NCI-H526 (cell line): ENCODE measurements around the gene UBE2U.

ENCODE experiments used
- DNase-seq, 2 experiments: peaks; one replicate each; lab custom pipeline; 2025; lab: John Stamatoyannopoulos, UW

UBE2U gene, protein sequence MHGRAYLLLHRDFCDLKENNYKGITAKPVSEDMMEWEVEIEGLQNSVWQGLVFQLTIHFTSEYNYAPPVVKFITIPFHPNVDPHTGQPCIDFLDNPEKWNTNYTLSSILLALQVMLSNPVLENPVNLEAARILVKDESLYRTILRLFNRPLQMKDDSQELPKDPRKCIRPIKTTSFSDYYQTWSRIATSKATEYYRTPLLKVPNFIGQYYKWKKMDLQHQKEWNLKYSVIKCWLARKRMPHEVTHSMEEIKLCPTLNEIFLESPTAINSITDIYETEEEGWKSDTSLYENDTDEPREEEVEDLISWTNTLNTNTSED

DNA sequence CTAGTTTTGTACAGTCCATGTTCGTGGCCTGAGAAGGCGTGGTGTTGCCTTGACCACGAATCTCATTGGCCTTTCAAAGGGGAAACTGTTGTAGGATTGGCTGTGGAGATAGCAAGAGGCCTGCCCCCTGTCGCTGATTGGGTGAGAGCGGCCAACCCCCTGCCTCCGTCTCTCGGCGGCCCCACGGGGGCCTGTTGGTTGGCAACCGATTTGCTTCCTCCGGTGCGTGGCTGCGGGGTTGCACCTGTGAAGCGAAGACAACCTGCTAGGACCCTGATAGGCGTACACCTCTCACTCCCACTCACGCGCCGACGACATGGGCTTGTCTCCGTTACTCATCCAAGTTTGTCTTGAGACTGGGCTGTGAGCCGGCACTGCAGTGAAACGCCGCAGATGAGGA is at the start of gene UBE2U:
TSS of gene UBE2U (plus strand) at position 204 of the 400 bp plus-strand sequence. CDS start 428 bp downstream, outside the sequence.
- no peak for DNase-seq

DNA sequence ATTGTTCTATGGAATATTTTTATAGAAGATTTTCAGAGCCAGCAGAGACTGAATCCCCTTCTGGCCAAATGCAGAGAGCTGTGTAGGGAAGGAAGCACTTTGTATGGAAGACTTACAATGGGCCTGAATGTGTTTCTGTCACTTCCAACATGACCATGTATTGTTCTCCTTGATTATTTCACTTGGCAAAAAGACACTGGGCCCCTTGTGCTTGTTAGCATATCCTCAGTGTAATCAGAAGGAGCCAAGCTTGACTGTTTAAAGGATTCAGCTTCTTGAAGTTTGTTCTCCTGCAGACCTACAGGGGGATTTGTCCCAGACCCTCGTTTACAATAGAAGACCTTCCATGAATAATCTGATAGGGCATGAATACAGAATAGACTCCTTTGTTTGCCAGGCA is 48.1 kb upstream of the UBE2U start:
- no peak for DNase-seq

DNA sequence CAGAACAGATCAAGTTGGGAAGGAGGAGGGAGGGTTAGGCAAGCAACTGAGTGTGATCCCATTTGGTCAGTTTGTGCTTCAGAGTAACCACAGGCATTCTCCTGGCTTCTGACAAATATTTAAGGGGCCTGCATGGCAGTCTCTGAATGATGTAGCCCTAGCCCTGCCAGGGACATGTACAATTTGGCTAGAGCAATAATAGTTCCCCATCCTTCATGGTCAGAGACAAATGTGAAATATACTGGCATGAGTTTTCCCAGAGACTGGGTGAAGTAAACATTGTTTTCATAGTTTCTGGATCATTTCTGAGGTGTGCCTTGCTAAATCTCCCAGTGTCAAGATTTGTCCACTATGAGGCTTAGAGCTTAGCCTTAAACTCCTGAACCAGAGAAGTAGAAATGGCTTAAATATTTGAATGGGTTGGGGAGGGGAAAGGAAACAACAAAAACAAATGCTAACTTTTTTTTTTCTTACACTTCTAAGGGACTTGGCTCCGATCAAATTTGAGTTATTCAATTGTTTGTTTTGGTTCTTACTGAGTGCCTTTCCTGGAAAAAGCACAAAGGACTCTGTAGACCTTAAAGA is 42.0 kb upstream of the UBE2U start:
- DNase-seq = no peak

DNA sequence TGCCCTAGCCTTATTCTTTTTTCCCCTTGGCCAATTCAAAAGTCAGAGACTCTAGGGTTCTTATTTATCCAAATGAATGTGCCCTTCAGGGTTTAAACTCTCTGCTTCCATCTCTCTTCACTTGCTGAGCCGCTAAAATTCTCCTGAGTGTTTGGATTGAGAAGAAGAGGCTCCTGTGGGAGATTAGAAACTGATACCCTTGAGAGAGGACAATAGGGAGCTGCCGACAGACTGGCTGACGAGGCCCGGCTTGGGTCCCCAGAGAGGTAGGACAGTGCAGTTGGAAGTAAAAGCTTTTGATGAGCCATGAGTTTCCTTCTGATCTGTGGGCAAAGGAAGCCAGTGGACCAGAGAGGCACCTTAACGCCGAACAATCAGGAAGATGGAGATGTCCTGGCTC is 41.3 kb upstream of the UBE2U start:
- DNase-seq = no peak

DNA sequence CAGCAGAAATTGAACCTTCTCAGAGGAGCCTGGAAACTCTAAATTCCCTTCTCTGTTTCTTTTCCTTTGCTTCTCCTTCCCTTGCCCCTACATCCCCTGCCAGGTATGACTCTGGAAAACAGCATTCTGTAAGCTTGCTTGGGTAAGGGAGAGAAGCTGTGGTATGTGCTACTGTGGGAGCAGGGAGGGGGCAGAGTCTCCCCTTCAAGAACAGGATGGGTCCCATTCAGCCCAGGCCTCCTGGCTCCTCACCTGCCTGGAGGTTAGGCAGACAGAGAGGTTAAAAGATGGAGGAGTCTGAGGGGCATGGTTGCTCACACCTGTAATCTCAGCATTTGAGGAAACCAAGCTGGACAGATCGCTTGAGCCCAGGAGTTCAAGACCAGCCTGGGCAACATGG is 40.6 kb upstream of the UBE2U start:
- no peak for DNase-seq

DNA sequence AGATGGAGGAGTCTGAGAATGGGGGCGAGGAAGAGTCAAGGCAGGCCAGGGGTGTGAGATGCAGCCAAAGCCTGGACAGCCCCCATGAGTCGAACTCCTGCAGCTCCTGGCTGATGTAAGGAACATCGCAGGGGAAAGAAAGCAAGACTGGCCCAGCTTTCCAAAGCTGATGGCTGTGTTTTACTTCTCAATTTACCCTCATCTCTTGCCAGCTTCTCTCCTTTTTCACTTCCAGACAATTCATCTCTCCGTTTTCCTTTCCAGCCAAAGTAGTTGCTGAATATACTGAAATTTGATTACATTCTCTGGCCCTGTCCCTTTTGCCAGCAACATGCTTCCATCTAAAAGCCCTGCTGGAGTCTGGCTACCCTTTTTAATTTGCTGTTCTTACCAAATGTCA is 40.0 kb upstream of the UBE2U start:
- DNase-seq = no peak

DNA sequence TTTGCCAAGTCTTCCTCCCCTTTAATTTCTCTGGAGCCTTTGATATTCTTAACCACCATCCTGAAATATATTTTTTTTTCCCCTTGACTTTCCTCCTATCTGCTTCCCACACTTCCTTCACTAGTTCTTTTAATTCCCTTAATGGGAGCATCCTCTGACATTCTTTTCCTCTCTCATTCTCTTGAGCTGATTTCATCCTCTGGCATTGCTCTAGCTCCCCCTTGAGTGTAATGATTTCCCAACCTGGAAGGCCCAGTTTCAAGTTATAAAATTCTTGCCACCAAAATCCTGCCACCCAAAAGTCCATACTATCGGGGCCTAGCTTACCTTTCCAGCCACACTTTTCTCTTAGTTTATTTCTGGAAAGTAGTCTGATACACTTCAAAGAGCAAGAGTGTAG is 39.5 kb upstream of the UBE2U start:
- peak in 1 of 2 experiments; percentile 32 for DNase-seq

DNA sequence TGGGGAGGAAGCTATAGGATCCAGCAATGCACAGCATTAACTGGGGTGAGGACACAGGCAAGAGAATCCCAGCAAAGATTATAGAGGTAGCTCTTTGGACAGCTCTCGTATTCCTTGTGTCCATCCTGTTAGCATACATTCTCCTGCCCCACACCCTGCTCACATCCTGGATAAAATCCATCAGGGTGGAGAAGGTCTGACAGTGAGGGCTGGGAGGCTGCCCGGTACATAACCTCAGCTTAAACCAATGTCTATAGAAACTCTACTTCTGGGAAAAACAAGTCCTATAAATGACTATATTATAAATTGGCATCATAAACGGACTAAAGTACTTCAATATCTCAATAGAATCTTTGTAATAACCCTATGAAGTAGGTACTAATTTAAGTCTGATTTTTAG is 36.8 kb upstream of the UBE2U start:
- DNase-seq = no peak

DNA sequence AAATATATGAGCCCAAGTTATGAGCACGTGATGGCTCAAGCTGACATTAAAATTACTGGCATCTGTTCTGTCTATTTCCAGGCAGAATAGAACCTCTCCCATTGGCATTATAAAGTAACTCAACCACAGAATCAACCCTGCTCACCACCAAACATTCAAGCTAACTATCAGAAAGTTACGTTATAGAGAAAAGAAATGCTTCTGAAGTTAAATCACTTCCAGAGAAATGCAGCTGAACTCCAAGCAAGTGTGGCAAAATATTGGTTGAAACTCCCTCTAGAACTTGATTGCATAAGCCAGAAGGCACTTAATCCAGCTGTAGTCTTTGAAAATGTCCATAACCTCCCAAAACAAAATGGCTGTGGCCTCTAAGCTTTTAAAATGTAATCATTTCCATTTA is 36.2 kb upstream of the UBE2U start:
- DNase-seq = no peak

DNA sequence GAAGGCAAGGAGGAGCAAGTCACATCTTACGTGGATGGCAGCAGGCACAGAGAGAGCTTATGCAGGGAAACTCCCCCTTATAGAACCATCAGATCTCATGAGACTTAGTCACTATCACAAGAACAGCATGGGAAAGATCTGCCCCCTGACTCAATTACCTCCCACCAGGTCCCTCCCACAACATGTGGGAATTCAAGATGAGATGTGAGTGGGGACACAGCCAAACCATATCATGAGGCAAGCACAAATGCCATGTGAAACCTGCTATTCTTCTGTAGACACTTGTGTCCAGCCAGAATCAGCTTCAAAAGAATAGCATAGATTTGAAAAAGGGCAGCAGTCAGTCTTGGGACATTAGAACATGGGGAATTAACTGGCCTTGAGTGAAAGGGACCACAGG is 32.2 kb upstream of the UBE2U start:
- no peak for DNase-seq

DNA sequence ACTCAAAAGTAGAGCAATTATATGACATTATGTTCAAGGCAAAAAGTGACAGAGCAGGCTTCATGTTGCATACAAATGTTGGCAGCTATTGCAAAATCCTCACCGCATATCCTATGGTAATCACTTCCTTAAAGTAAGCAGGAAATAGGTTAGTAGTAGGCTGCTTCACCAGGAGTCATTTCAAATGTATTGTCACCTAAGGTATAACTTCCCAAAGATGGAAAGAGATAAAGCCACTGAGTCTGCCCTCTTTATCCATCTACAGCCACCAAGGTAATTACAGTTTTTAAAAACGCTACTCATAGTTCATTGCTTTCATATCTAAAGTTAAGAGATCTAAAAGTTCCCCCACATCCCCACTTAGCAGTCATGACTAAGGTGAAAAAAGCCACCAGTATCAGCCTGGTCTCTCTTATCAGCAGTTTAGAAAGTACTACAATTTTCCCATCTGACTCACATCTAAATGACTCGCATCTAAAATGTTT is 31.6 kb upstream of the UBE2U start:
- no peak for DNase-seq

DNA sequence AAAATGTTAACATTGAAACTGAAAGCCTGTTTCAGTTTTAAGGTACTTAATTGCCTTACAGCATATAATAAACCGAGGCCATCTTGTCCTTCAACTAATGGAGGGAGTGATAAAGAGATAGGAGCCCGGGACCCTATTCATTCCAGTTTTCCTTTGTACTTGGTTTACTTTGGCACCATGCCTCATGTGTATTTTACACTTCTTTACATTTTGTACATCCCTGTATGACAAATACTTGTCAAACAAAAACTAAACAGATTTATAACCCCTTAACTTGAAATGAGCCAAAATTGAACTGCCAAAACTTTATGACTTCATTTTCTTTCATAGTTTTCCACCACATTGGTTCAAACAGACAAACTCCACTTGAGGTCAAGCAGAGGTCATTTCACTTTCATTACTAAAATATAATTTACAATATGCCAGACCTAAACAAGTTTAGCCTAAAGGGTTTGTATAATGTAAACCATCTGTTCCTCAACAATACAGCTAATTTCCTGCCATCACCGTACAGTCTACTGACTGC is 30.9 kb upstream of the UBE2U start:
- DNase-seq = no peak

DNA sequence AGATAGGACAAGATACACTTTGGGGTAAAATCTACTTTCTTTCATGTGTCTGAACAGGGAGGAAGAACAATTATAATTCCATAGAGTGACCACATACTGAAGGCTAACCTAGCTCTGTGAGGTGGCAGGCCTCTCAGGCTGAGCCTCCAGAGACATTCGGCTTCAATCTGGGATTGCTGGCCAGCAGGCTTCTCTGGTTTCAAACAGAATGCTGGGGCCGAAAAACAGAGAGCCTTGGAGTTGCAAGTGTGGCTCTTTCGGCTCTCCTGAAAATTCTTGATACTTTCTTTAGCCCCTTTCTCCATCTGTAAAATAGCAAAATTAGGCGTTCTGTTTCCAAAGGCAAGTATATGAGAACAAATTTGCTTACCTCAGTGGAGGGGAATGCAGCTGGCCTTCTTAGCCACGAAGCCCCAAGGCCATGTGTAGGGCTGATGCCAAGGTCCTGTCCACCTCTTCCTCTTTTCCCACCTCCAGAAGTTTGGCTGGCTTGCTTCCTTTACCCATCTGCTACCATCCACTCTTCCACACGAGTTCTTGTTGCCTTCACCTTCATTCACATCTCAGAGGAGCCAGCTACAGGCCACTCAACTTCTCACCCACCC is 30.0 kb upstream of the UBE2U start:
- no peak for DNase-seq

DNA sequence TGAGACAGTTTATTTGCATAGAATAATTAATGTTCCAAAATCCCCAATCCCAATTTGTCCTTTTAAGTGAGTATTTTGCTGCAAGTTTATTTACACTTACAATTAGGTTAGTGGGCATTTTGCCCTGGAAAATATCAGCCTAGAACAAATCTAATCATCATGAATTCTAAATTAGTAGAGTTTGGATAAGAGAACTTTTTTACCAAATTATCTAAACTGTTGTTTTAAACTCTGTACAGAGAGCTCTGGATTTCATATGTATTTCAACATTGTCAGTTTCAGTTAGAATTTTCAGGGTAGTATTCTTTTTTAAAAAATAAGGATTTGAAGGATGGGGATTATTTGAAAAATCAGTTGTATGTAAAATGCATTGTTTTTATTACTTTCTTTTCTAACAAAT is 27.8 kb upstream of the UBE2U start:
- no peak for DNase-seq

DNA sequence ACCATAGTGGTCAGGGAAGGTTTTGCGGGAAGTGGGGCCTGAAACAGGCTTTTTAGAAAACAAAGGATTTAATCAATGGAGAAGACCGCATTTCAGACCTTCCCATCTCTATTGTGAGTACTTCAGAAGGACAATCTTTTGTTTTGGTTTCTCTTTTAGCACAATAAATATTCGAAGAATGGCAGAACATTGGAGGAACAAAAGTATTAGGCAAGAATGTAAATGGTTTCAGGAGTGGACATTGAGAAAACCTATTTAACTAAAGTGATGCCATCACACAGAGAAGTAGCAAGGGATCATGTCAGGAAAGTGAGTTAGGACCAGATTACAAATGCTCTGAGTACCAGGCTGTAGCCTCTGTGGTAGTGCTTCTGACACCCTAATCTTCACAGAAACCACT is 26.8 kb upstream of the UBE2U start:
- DNase-seq = no peak

DNA sequence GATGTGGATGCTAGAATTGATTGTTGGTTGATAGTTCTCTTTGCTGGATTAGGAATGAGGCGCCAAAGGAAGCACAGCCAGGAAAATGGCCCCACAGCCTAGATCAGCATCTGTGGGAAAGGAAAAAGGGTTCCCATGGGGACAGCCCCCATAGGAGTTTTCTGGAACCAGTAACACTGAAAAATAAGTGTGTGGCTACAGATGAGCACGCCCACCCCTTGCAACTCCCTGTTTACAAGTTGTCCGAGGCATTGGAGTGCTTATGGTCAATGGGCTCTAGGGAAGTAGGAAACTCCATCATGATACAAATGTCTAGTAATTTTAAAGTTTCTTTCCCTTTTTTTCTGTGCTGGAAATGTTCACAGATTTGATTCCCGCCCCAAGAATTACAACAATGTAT is 23.8 kb upstream of the UBE2U start:
- no peak for DNase-seq

DNA sequence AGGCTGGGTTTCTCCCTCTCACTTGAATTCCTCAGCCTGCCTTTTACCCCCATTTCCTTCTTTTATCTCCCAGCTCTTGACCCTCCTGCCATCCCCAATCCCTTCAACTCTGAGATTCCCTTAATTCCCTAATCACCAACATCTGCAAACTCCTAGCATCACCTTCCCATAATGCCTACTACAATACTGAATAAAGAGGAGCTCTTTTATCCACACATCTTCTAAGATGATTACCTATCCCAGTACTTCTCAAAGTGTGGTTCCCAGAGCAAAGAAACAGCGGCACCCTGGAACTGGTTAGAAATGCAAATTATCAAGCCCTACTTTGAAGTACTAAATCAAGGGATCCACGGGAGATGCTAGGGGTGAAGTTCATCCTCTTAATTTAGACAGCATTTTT is 21.2 kb upstream of the UBE2U start:
- DNase-seq = no peak

DNA sequence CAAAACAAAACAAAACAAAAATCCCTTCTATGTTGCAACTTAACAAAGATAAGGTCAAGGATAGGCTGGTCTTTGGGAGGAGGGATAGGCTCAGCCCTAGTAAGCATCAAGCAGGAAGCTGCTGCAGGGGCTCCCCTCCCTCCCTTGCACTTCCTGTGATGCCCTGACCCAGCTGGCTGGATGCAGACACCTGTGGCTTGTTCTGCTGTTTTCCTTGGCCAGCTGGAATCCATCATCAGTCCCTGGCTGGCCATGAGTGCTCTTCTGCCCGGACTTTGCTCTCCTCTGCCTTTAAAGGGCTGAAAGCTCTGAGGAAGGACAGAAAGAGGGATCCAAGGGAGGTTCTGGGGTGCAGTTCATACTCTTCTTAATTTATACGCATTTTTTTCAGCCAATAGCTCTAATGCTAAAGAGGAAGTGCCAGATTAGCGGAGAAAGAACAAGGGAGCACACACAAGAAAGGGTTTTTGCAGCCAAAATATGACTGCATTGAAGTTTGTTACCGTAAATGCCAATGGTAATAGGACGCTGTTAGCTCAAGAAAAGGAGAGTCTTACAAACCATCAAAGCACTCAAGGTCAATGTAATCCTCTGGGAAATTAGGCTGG is 19.9 kb upstream of the UBE2U start:
- DNase-seq = no peak

DNA sequence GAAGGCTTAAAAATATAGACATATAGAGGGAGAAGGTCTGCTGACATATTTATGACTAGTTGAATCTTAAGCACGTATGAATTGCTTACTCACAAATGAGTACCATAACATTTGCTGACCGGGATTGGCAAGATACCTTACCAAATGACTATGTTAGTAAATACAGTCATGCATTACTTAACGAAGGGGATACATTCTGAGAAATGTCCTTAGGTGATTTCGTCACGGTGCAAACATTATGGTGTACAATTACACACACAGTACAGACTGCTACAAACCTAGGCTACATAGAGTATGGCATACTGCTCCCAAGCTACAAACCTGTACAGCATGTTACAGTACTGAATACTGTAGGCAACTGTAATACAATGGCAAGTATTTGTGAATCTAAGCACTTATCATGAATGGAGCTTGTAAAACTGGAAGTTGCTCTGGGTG is 19.4 kb upstream of the UBE2U start:
- DNase-seq = no peak

DNA sequence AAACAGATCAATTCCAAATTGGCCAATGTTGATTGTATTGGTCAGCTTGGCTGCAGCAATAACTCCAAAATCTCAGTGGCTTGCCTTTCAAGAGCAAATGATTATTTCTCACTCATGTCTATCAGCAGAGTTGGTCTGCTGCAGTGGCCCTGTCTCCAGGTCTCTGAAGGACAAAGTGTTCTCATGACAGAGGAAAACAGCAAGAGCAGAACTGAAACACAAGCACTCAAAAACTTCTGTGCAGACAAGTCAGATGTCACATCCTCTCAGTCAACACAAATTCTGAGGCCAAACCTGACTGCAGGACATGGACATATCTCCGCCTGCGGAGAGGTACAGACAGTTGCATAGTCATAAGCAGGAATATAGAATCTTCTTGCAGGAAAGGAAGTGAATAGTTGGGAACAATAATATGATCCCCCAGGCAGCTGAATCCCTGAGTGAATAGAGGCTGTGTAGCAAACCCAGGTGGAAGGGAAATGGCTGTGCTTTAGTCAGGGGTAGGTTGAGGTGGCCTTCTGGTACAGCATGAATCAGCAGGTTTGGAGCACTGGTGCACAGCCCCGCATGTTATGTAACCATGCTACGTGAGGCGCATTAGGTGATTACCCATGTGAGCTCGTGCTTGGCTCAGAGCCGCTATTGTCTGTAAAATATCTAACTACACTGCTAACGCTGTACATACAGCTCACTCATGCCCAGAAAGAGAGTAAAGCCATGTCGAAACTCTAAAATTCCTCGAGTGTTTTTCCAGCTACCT is 17.1 kb upstream of the UBE2U start:
- DNase-seq = no peak

DNA sequence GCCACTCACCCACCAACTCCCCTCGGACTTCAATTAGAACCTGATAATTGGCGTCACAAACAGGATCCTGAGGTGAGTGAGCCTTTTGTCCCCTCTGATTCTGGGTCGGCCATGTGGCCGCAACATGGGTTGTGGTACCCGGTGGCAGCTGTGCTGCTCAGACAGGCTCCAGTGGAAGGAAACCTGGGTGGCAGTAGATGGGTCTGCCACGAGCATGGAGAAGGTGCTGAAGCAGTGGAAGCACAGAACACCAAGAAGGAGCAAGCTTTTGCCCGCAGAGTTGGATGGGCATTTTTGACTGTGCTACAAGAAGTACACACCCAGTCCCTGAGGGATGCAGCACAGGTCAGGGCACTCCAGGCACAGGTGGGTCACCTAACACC is 16.5 kb upstream of the UBE2U start:
- no peak for DNase-seq

DNA sequence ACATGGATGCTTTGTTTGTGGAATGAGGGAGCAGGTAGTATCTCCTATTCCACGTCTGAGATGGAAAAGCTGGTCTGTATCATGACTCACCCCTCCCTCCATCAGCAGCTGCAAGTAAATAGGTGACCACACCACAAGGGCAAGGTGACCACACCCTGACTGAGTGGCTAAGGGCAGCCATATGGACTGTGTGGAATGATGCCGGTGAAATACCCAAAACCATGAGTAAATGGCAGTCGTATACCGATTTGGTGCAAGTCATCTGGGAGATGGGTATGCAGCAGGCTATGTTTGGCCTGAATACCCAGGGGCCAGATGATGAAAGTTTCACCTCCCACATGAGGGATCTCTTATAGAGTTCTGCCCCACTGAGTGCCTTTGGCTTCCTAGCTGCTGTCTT is 15.8 kb upstream of the UBE2U start:
- DNase-seq = no peak
